GM18873 (cell line): ENCODE measurements around the gene DNASE2B.

Experiments used
- ATAC-seq: cut with Tn5 transposase; IDR thresholded peaks from one replicate; pipeline ENCODE4 v1.9.1; 2021; ENCODE audit warnings: mild to moderate bottlenecking, moderate library complexity, moderate number of reproducible peaks; ENCODE audit not compliant: unreplicated experiment, low FRiP score

The DNASE2B gene

GRCh38 chr1:84410328-84411095 lies 12.2 kb downstream of the DNASE2B start:
- ATAC-seq = no peak

- no peak for ATAC-seq
Measured at GRCh38 chr1:84412316-84412942, 14.1 kb downstream of the DNASE2B start.

GRCh38 chr1:84415396-84415795 lies 17.1 kb downstream of the DNASE2B start:
- no peak for ATAC-seq

- ATAC-seq = no peak
Measured at GRCh38 chr1:84422909-84423308, 24.6 kb downstream of the DNASE2B start.

- no peak for ATAC-seq
Measured at GRCh38 chr1:84424513-84425149, 26.3 kb downstream of the DNASE2B start.

GRCh38 chr1:84425150-84425896 lies 27.0 kb downstream of the DNASE2B start:
- ATAC-seq = no peak

- no peak for ATAC-seq
Measured at GRCh38 chr1:84426376-84426775, 28.1 kb downstream of the DNASE2B start.

- ATAC-seq = no peak
Measured at GRCh38 chr1:84427250-84428188, 29.2 kb downstream of the DNASE2B start.

- ATAC-seq = no peak
Measured at GRCh38 chr1:84428235-84428634, 30.0 kb downstream of the DNASE2B start.

- ATAC-seq = no peak
Measured at GRCh38 chr1:84429231-84429630, 30.9 kb downstream of the DNASE2B start.

GRCh38 chr1:84430546-84430945 lies 32.3 kb downstream of the DNASE2B start:
- ATAC-seq = no peak

- peak; percentile 63 for ATAC-seq
Measured at GRCh38 chr1:84433258-84434080, 35.2 kb downstream of the DNASE2B start.

GRCh38 chr1:84434081-84434769 lies 35.9 kb downstream of the DNASE2B start:
- peak; percentile 16 for ATAC-seq

- no peak for ATAC-seq
Measured at GRCh38 chr1:84434801-84435549, 36.7 kb downstream of the DNASE2B start.

GRCh38 chr1:84436876-84437655 lies 38.8 kb downstream of the DNASE2B start:
- no peak for ATAC-seq

- ATAC-seq = peak; percentile 98
Measured at GRCh38 chr1:84442256-84442655, 44.0 kb downstream of the DNASE2B start.
